A549 (cell line): ENCODE results near the gene CAMTA1. TPM values are rescaled to one million over a fixed set of nuclear protein-coding genes. Genes with fewer than 3 reads are reported as not detected.
"Not testable (repeated sequence)": the region's sequence is repeated elsewhere in the genome, so short reads cannot be mapped to it uniquely, and the experiment has no call there.

Experiments used
- ATAC-seq, 2 experiments: fragments of 200-7000 bp in 1 of 2; fragments of >200 bp in 1 of 2; cut with Nextera tagmentation in 1 of 2; cut with Tn5 transposase in 1 of 2; 3 replicates each; pipeline versions ENCODE4 v1.8.0 to v1.9.1; 2018 to 2020; ENCODE audit warnings: mild to moderate bottlenecking in 1 of 2, moderate library complexity in 1 of 2
- CTCF ChIA-PET: fragments of 300-600 bp; sonication (Branson Sonifier 250); formaldehyde crosslinking; extraction: SDS; loops from one replicate; lab custom pipeline; 2021; ENCODE audit warnings: antibody characterized with exemption, inconsistent platforms; lab: Yijun Ruan, JAX
- POLR2A ChIA-PET: fragments of 350-600 bp; formaldehyde crosslinking; extraction: SDS; loops from one replicate; lab custom pipeline; 2021; ENCODE audit warnings: antibody characterized with exemption, inconsistent platforms; lab: Yijun Ruan, JAX
- DNase-seq, 2 experiments: peaks; one replicate each; pipeline versions ENCODE4 v3.0.0 to v3.0.0-alpha.2; 2011 to 2016; ENCODE audit warnings: low read depth in 1 of 2, low spot score in 1 of 2
- FAIRE-seq: peaks from 2 replicates; lab custom pipeline; 2011; peaks lifted over from hg19 to GRCh38; lab: Jason Lieb, UNC
- H3K27ac ChIP-seq, 2 experiments: fragments of >200 bp; sonication (Bioruptor Twin); formaldehyde crosslinking; 3 replicates each; pipeline ENCODE4 v1.5.1; 2016 to 2017
- H3K4me1 ChIP-seq: fragments of >200 bp; sonication (Bioruptor Twin); formaldehyde crosslinking; 3 replicates; pipeline ENCODE4 v1.6.1; 2016
- H3K4me2 ChIP-seq: fragments of >200 bp; sonication (Bioruptor Twin); formaldehyde crosslinking; 3 replicates; pipeline ENCODE4 v1.6.1; 2016
- H3K4me3 ChIP-seq: fragments of >200 bp; sonication (Bioruptor Twin); formaldehyde crosslinking; 3 replicates; pipeline ENCODE4 v1.5.1; 2016
- H3K9me3 ChIP-seq: fragments of >200 bp; sonication (Bioruptor Twin); formaldehyde crosslinking; 3 replicates; pipeline ENCODE4 v1.6.1; 2016
- ATOH8 ChIP-seq: fragments of 250-450 bp; sonication (Bioruptor Pico); IDR thresholded peaks from 2 replicates; pipeline ENCODE4 v1.5.0; 2020; ENCODE audit warnings: low read depth, mild to moderate bottlenecking, moderate library complexity
- CBX2 ChIP-seq: fragments of 200-600 bp; sonication (generic); IDR thresholded peaks from 2 replicates; pipeline ENCODE4 v1.6.1; 2016; ENCODE audit warnings: low read depth, mild to moderate bottlenecking, borderline replicate concordance
- CHD2 ChIP-seq: fragments of 150-350 bp; IDR thresholded peaks from 2 replicates; pipeline ENCODE4 v1.6.1; 2014; ENCODE audit warnings: low read length; ENCODE audit not compliant: partially characterized antibody
- EHF ChIP-seq: fragments of 250-450 bp; sonication (Bioruptor Pico); IDR thresholded peaks from 2 replicates; pipeline ENCODE4 v1.5.0; 2020; ENCODE audit warnings: mild to moderate bottlenecking
- FOSL2 ChIP-seq, 2 experiments: fragments of 450-650 bp in 1 of 2; fragments of >200 bp in 1 of 2; sonication (Bioruptor Twin) in 1 of 2; formaldehyde crosslinking; IDR thresholded peaks; 2 replicates each; pipeline versions ENCODE4 v1.5.0 to v1.6.1; 2016 to 2020; ENCODE audit warnings: mild to moderate bottlenecking in 1 of 2, moderate library complexity in 1 of 2
- HDAC2 ChIP-seq: fragments of 200-600 bp; sonication (generic); IDR thresholded peaks from 2 replicates; pipeline ENCODE4 v1.6.1; 2016
- JUNB ChIP-seq: fragments of >200 bp; sonication (Bioruptor Twin); formaldehyde crosslinking; IDR thresholded peaks from 2 replicates; pipeline ENCODE4 v1.6.1; 2016
- MAFK ChIP-seq: fragments of 450-650 bp; IDR thresholded peaks from 2 replicates; pipeline ENCODE4 v1.6.1; 2014; ENCODE audit not compliant: partially characterized antibody
- MYC ChIP-seq: IDR thresholded peaks from 2 replicates; pipeline ENCODE4 v1.6.1; 2012; ENCODE audit warnings: mild to moderate bottlenecking, inconsistent platforms, low read length, improper control_type of control experiment, borderline replicate concordance
- POLR2A ChIP-seq: IDR thresholded peaks from 2 replicates; pipeline ENCODE4 v1.6.1; 2012; ENCODE audit warnings: mild to moderate bottlenecking, low read length
- POLR2AphosphoS2 ChIP-seq: conservative IDR thresholded peaks from 2 replicates; pipeline ENCODE4 v1.6.1; 2012; ENCODE audit warnings: low read length, improper control_type of control experiment, inconsistent platforms
- RCOR1 ChIP-seq: fragments of 150-350 bp; IDR thresholded peaks from 2 replicates; pipeline ENCODE4 v1.6.1; 2014; ENCODE audit warnings: antibody characterized with exemption, low read length, low read depth
- RNF2 ChIP-seq: fragments of 200-600 bp; sonication (generic); IDR thresholded peaks from 2 replicates; pipeline ENCODE4 v1.6.1; 2016; ENCODE audit warnings: low read depth, mild to moderate bottlenecking, antibody characterized with exemption, moderate library complexity, borderline replicate concordance
- SMC3 ChIP-seq: fragments of >200 bp; sonication (Bioruptor Twin); formaldehyde crosslinking; IDR thresholded peaks from 3 replicates; pipeline ENCODE4 v1.6.1; 2018; ENCODE audit warnings: inconsistent platforms
- SREBF2 ChIP-seq: fragments of 450-650 bp; IDR thresholded peaks from 2 replicates; pipeline ENCODE4 v1.6.1; 2014; ENCODE audit warnings: mild to moderate bottlenecking, moderate library complexity
- TFCP2L1 ChIP-seq: fragments of 250-450 bp; sonication (Bioruptor Pico); IDR thresholded peaks from 2 replicates; pipeline ENCODE4 v1.5.0; 2021; ENCODE audit warnings: mild to moderate bottlenecking
- ZFP36 ChIP-seq: fragments of 450-650 bp; IDR thresholded peaks from 2 replicates; pipeline ENCODE4 v1.6.1; 2014; ENCODE audit warnings: borderline replicate concordance; ENCODE audit not compliant: partially characterized antibody
- ZNF302 ChIP-seq: fragments of 250-450 bp; sonication (Bioruptor Pico); IDR thresholded peaks from 2 replicates; pipeline ENCODE4 v1.9.0; 2021; ENCODE audit warnings: inconsistent platforms, mild to moderate bottlenecking, moderate library complexity
- ZSCAN20 ChIP-seq: fragments of 250-450 bp; sonication (Bioruptor Pico); IDR thresholded peaks from 2 replicates; pipeline ENCODE4 v1.8.0; 2022; ENCODE audit warnings: mild to moderate bottlenecking, moderate library complexity
- WGBS: methylation state at CpG from one replicate; pipeline ENCODE4 v1.1.6; 2017; ENCODE audit errors: missing lambda C conversion rate; 5-methylcytosine and 5-hydroxymethylcytosine counted together
- polyA plus RNA-seq, 4 experiments: library from polyadenylated mRNA; depleted of rRNA in 3 of 4; stranded (reverse); fragments of >200 nt; fragmentation: RNase III in 1 of 4; extraction: RNeasy Plus Mini Kit Qiagen cat#74134 plus additional on column Dnase treatment in 1 of 4; gene quantifications; 2 replicates in 3 of 4; 3 replicates in 1 of 4; pipeline ENCODE4 v1.2.3, GENCODE V29; 2011 to 2017
- TF ChIP-seq, protein P1 (sequence below): fragments of 250-450 bp; sonication (Bioruptor Pico); IDR thresholded peaks from 2 replicates; pipeline ENCODE4 v1.5.0; 2021; ENCODE audit warnings: mild to moderate bottlenecking, moderate library complexity, borderline replicate concordance
- TF ChIP-seq, protein P2 (sequence below): IDR thresholded peaks from 2 replicates; pipeline ENCODE4 v1.6.1; 2012; ENCODE audit warnings: low read depth, borderline replicate concordance

The CAMTA1 gene
- polyA plus RNA-seq, 2 of the 4 experiments (the other 2 are of a cell fraction) = 58.8 to 75.0 TPM

DNA sequence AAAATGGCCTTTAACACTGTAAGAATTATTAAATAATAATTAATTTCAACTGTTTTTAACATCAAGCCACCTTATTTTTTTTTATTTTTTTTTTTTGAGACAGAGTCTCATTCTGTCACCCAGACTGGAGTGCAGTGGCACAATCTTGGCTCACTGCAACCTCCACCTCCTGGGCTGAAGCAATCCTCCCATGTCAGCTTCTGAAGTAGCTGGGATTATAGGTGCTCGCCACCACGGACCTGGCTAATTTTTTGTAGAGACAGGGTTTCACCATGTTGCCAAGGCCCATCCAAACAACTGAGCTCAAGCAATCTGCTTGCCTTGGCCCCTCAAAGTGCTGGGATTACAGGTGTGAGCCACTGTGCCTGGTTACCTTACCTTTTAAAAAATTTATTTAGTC, 46.8 kb downstream of the CAMTA1 start:
- H3K4me1 ChIP-seq, FAIRE-seq, H3K27ac ChIP-seq, H3K4me3 ChIP-seq, H3K9me3 ChIP-seq, DNase-seq, CTCF ChIA-PET, H3K4me2 ChIP-seq, POLR2A ChIA-PET, ATAC-seq: not testable (repeated sequence)
- WGBS = 94% methylated on average over 2 of the region's 2 CpGs

DNA sequence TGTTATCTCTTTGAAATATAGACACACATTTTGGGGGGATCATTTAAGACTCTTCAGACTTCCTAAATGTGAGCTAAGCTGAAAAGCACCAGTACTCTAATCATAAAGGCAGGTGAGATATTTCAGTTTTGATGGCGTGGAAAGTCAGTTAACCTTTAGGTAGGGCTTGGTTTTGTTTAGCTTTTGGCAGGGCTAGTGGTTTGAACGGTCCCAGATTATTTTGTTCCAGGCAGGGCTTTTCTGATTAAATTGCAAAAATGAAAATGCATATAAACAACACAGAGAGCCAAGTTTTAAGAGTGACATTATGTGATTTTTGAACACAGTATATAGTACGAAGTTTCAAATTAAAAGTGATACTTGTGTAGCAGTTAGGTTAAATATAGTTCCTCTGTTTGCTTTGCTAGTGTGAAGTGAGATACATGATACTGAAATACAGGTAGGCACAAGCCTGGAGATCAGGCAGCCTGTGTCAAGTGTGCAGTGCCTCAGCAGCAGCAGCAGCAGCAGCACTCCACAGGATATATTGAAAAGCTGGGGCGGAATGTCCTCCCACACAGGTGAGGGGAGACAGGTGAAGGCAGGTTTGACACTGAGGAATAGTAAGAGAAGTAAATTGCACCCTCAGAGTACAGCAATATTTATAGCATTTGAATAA, 47.4 kb downstream of the CAMTA1 start:
- ChIA-PET POLR2A (no interaction called here), CTCF (no interaction called here)
- no peak for ATAC-seq

GRCh38 chr1:6833804-6834203, 48.5 kb downstream of the CAMTA1 start:
- no peak for ATAC-seq
- 93% methylated on average over 5 of the region's 5 CpGs for WGBS
- 0 out of 3 replicates have a peak, but pooled peaks cover 4% of the 10 kb centered on the region for H3K4me1 ChIP-seq
- no peak for FAIRE-seq
- H3K27ac ChIP-seq = no peak overlapping the region
- no peaks in the 10 kb centered on the region for H3K9me3 ChIP-seq
- no peak overlapping the region for H3K4me2 ChIP-seq
- no peak overlapping the region for H3K4me3 ChIP-seq
- no peak for DNase-seq
- ChIA-PET CTCF (interaction anchor here (0.7 kb wide), 1 partner anchor 9 kb away, joined by 3 read pairs; no protein-coding TSS in a partner anchor), POLR2A (no interaction called here)
- TF ChIP-seq, protein P1, sequence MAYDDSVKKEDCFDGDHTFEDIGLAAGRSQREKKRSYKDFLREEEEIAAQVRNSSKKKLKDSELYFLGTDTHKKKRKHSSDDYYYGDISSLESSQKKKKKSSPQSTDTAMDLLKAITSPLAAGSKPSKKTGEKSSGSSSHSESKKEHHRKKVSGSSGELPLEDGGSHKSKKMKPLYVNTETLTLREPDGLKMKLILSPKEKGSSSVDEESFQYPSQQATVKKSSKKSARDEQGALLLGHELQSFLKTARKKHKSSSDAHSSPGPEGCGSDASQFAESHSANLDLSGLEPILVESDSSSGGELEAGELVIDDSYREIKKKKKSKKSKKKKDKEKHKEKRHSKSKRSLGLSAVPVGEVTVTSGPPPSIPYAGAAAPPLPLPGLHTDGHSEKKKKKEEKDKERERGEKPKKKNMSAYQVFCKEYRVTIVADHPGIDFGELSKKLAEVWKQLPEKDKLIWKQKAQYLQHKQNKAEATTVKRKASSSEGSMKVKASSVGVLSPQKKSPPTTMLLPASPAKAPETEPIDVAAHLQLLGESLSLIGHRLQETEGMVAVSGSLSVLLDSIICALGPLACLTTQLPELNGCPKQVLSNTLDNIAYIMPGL = no peak
- TF ChIP-seq HDAC2 = no peak
- no peak for TF ChIP-seq ZFP36
- no peak for TF ChIP-seq FOSL2 (IDR thresholded peaks at IDR 0.05)
- no peak for TF ChIP-seq FOSL2 (CRISPR knock-in tag; IDR thresholded peaks at IDR 0.05)
- TF ChIP-seq ZNF302 (CRISPR knock-in tag) = no peak

More for the DNA sequence above, 47.4 kb downstream of the CAMTA1 start:
- Histone ChIP-seq H3K4me3 (no peak overlapping the region), H3K4me1 (0 out of 3 replicates have a peak, but pooled peaks cover 4% of the 10 kb centered on the region), H3K27ac (no peak overlapping the region), H3K4me2 (no peak overlapping the region), H3K9me3 (no peaks in the 10 kb centered on the region)
- TF ChIP-seq CHD2 = no peak
- TF ChIP-seq SMC3 = no peak
- no peak for TF ChIP-seq ATOH8
- TF ChIP-seq CBX2 = no peak
- TF ChIP-seq EHF (CRISPR knock-in tag) = no peak
- no peak for TF ChIP-seq ZFP36
- TF ChIP-seq JUNB = no peak
- TF ChIP-seq RNF2 = no peak
- no peak for TF ChIP-seq RCOR1
- TF ChIP-seq MYC = no peak
- no peak for TF ChIP-seq POLR2A
- no peak for TF ChIP-seq TFCP2L1 (CRISPR knock-in tag)
- no peak for TF ChIP-seq ZSCAN20 (CRISPR knock-in tag)
- TF ChIP-seq, protein P2, sequence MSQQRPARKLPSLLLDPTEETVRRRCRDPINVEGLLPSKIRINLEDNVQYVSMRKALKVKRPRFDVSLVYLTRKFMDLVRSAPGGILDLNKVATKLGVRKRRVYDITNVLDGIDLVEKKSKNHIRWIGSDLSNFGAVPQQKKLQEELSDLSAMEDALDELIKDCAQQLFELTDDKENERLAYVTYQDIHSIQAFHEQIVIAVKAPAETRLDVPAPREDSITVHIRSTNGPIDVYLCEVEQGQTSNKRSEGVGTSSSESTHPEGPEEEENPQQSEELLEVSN = no peak
- no peak for TF ChIP-seq POLR2AphosphoS2
- TF ChIP-seq SREBF2 = no peak
- no peak for TF ChIP-seq MAFK
- 89% methylated on average over 4 of the region's 4 CpGs for WGBS
- DNase-seq (no peak), FAIRE-seq (no peak)
